Omental fat pad (tissue), 4 donors: ENCODE results near the gene NIBAN1. TPM values are rescaled to one million over a fixed set of nuclear protein-coding genes. Genes with fewer than 3 reads are reported as not detected.
"Not testable (repeated sequence)": the region's sequence is repeated elsewhere in the genome, so short reads cannot be mapped to it uniquely, and the experiment has no call there.

Source experiments
- ATAC-seq: fragments of 150-250 bp; one replicate; pipeline ENCODE4 v1.9.1; 2016; ENCODE audit warnings: mild to moderate bottlenecking, moderate library complexity; ENCODE audit not compliant: low FRiP score
- DNase-seq: peaks from one replicate; pipeline ENCODE4 v3.0.0-alpha.2; 2019; ENCODE audit warnings: low spot score
- CTCF ChIP-seq, 3 donors: fragments of 450-650 bp; IDR thresholded peaks; one replicate each; pipeline ENCODE4 v1.5.1; 2016 to 2017; ENCODE audit warnings: antibody characterized with exemption in 3 of 3, mild to moderate bottlenecking in 3 of 3, moderate library complexity in 2 of 3
- total RNA-seq, 4 donors: library from RNA; depleted of rRNA; stranded (reverse); fragments of >200 nt; gene quantifications; one replicate each; pipeline ENCODE4 v1.1.0, GENCODE V29; 2016

Gene NIBAN1
- total RNA-seq, 4 donors from 2014 or later: 10.7 to 34.7 (median 15.8) TPM

DNA sequence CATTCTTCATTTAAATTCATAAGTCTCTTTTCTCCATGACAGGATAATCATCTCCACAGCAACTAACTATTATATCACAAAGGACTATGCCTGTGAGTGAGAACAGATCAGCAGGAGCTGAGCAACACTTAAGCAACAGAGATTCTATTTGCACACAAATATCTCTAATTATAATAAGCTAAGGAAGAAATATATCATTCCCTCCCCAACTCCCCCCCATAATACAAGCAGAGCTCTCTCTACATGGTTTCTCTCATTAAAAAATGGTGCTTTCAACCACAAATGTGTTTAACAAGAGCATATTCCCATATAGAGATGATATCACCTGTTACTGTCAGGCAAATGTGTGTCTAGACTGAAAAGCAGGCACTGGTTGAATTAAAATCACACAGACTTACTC lies 34.5 kb upstream of the NIBAN1 start:
- no peak for TF ChIP-seq CTCF (IDR thresholded peaks at IDR 0.05)

DNA sequence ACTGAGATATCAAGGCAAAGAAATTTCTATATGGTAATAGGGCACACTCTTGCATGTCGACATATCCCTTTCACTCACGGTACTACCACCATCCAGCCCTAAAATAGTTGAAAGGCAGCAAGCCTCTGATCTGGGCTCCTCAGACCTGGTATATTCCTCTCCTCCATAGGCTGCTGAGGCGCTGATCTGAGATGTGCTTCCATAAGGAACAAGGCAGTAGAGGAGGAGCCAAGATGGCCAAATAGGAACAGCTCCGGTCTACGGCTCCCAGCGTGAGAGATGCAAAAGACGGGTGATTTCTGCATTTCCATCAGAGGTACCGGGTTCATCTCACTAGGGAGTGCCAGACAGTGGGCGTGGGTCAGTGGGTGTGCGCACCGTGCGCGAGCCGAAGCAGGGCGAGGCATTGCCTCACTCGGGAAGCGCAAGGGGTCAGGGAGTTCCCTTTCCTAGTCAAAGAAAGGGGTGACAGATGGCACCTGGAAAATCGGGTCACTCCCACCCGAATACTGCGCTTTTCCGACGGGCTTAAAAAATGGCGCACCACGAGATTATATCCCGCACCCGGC lies 27.1 kb upstream of the NIBAN1 start:
- DNase-seq, ATAC-seq: not testable (repeated sequence)

More for the DNA sequence above, 34.5 kb upstream of the NIBAN1 start:
- no peak for DNase-seq
- ATAC-seq: no peak

DNA sequence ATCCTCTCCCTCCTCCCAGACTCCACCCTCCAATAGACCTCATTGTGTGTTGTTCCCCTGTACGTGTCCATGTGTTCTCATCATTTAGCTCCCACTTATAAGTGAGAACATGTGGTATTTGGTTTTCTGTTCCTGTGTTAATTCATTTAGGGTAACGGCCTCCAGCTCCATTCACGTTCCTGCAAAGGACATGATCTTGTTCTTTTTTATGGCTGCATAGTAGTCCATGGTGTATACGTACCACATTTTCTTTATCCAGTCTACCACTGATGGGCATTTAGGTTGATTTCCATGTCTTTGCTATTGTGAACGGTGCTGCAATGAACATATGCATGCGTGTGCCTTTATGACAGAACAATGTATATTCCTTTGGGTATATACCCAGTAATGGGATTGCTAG lies 25.7 kb upstream of the NIBAN1 start:
- not testable (repeated sequence) for DNase-seq, ATAC-seq

- no peak for ATAC-seq
- TF ChIP-seq CTCF (IDR thresholded peaks at IDR 0.05): no peak
- DNase-seq: no peak
Measured at GRCh38 chr1:184994301-184994700, 20.0 kb upstream of the NIBAN1 start.

DNA sequence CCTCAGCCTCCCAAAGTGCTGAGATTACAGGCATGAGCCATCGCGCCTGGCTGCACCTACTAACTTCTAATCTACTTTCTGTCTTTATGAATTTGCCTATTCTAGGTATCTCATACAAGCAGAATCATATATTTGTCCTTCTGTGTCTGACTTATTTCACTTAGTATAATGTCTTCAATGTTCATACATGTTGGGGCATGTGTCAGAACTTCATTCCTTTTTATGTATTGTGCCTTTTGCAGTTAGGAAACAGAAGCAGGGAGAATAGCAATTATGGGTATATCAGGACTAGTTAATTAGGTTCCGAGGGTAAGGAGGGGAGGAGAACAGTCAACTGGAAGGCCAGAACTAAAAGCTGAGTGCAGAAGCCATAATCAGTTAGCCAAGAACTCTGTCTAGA lies 18.0 kb upstream of the NIBAN1 start:
- ATAC-seq: no peak
- no peak for TF ChIP-seq CTCF (IDR thresholded peaks at IDR 0.05)
- DNase-seq: no peak

DNA sequence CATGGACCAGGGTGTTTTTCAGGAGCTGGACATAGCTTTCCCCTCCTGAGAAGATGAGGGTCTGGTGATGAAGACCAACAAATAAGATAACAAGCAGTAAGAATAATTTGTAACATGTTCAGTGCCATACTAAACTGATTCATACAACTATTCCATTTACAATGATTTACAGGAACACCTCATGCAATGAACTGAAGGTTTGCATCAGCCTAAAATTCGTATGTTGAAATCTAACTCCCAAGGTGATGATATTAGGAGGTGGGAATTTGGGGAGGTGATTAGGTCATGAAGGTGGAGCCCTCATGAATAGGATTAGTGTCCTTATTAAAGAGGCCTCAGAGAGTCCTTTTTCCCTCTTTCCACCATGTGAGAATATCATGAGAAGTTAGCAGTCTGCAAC lies 15.9 kb upstream of the NIBAN1 start:
- ATAC-seq (no peak), DNase-seq (no peak)
- TF ChIP-seq CTCF (IDR thresholded peaks at IDR 0.05): no peak

DNA sequence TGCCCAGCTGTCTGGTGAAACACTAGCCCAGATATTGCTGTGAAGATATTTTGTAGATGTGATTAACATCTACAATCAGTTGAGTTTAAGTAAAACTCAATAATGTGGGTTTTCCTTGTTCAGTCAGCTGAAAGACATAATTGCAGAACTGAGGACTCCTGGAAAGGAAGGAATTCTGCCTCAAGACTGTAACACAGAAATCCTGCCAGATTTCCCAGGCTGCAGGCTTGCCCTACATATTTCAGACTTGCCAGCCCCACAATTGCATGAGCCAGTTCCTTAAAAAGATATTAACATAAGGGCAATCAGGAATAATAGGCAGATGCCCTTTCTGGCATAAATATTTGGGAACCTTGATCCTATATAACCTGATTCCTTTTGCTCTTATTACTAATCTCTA lies 14.2 kb upstream of the NIBAN1 start:
- TF ChIP-seq CTCF (IDR thresholded peaks at IDR 0.05): no peak
- ATAC-seq: no peak
- DNase-seq: no peak

DNA sequence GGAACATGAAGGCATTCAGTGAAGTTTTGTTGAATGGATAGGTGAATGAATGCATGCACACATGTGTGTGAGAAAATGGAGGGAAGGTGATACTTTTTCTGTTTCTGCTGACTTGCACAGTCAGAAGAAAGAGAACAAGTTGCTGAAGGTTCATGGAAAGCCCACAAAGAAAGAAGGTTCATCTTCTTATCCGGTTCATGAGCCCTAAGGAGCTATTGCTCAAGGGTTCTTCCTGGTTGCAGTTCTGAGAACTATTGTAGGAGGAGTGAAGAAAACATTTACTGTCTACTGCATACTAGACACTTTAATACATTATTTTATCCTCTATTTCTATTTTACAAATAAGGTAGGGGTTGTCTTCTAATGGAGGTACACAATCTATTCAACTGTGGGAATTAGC lies 13.4 kb upstream of the NIBAN1 start:
- no peak for TF ChIP-seq CTCF (IDR thresholded peaks at IDR 0.05)
- no peak for ATAC-seq
- no peak for DNase-seq
